ENCODE data around the gene ELN. TPM values are rescaled to one million over a fixed set of nuclear protein-coding genes. Genes with fewer than 3 reads are reported as not detected.
"Not testable (repeated sequence)": the region's sequence is repeated elsewhere in the genome, so short reads cannot be mapped to it uniquely, and the experiment has no call there.

Gene ELN
- total RNA-seq, 4 donors from 2014 or later = 4.1 to 427 (median 92.4) TPM

GRCh38 chr7:74040791-74041520, 13.0 kb downstream of the ELN start:
- Histone ChIP-seq H3K27me3 (no peaks in the 10 kb centered on the region), H3K36me3 (no peaks in the 10 kb centered on the region), H3K4me3 (no peak overlapping the region), H3K9me3 (no peaks in the 10 kb centered on the region), H3K27ac (peak overlapping the region in 1 of 2 donors; percentile 62), H3K4me1 (peaks cover 4 to 6% of the 10 kb centered on the region in 2 donors)
- intact Hi-C loops (cut with DNase I; ENCODE audit: low total_unique reads) = no loop called here
- TF ChIP-seq CTCF (IDR thresholded peaks at IDR 0.05) = no peak
- TF ChIP-seq POLR2A (IDR thresholded peaks at IDR 0.05) = no peak
- no peak for DNase-seq

- TF ChIP-seq CTCF (IDR thresholded peaks at IDR 0.05) (no peak), POLR2A (IDR thresholded peaks at IDR 0.05) (no peak)
- peaks cover 4 to 6% of the 10 kb centered on the region in 2 donors for H3K4me1 ChIP-seq
- H3K36me3 ChIP-seq = no peaks in the 10 kb centered on the region
- H3K9me3 ChIP-seq = no peaks in the 10 kb centered on the region
- H3K27me3 ChIP-seq = no peaks in the 10 kb centered on the region
- DNase-seq = peak in 1 of 2 donors; percentile 51
- intact Hi-C loops (cut with DNase I; ENCODE audit: low total_unique reads) = no loop called here
- H3K27ac ChIP-seq = peak overlapping the region; percentile 24 to 75
- no peak overlapping the region for H3K4me3 ChIP-seq
Observed at GRCh38 chr7:74042746-74043522, 15.0 kb downstream of the ELN start.

GRCh38 chr7:74043523-74043951, 15.6 kb downstream of the ELN start:
- Histone ChIP-seq H3K4me1 (peaks cover 4 to 6% of the 10 kb centered on the region in 2 donors), H3K27me3 (no peaks in the 10 kb centered on the region), H3K36me3 (no peaks in the 10 kb centered on the region), H3K27ac (peak overlapping the region; percentile 24 to 75), H3K9me3 (no peaks in the 10 kb centered on the region), H3K4me3 (no peak overlapping the region)
- no peak for TF ChIP-seq CTCF (IDR thresholded peaks at IDR 0.05)
- no peak for TF ChIP-seq POLR2A (IDR thresholded peaks at IDR 0.05)
- intact Hi-C loops (cut with DNase I; ENCODE audit: low total_unique reads) = no loop called here
- peak; percentile 57 to 60 for DNase-seq

GRCh38 chr7:74044366-74045350, 16.7 kb downstream of the ELN start:
- Histone ChIP-seq H3K4me3 (no peak overlapping the region), H3K4me1 (peaks cover 0 to 6% of the 10 kb centered on the region in 2 donors), H3K36me3 (no peaks in the 10 kb centered on the region), H3K27ac (peak overlapping the region in 1 of 2 donors; percentile 75), H3K9me3 (no peaks in the 10 kb centered on the region), H3K27me3 (no peaks in the 10 kb centered on the region)
- TF ChIP-seq CTCF (IDR thresholded peaks at IDR 0.05) (no peak), POLR2A (IDR thresholded peaks at IDR 0.05) (no peak)
- intact Hi-C loops (cut with DNase I; ENCODE audit: low total_unique reads) = no loop called here
- DNase-seq = no peak

- DNase-seq; intact Hi-C loops (cut with DNase I; ENCODE audit: low total_unique reads); H3K4me3 ChIP-seq; H3K9me3 ChIP-seq; H3K36me3 ChIP-seq; H3K4me1 ChIP-seq; H3K27me3 ChIP-seq; H3K27ac ChIP-seq: not testable (repeated sequence)
Observed at GRCh38 chr7:74046581-74046980, 18.6 kb downstream of the ELN start.
